ENCODE results near the gene LRPPRC.

DNA sequence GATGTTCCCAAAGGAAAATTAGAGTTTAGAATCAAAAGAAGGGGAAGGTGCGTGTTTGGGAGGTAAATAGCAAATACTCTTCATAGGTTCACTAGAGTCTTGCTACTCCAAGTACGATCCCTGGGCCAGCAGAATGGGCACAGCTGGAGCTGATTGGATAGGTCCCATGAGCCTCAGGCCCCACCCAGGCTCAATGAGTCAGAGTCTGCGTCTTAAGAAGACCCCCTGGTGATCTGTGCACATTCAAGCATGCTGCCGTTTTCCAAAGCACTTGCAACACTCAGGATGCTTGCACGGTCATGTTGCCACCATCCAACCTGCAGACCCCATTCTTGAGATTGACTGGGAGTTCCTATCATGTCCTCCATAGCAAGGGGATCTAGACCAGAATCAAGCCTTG is 116.5 kb downstream of the LRPPRC start:
- TF ChIP-seq EZH2 (IDR thresholded peaks at IDR 0.05) (no peak), EZH2phosphoT487 (IDR thresholded peaks at IDR 0.05) (no peak)
- TF ChIP-seq, protein P1, sequence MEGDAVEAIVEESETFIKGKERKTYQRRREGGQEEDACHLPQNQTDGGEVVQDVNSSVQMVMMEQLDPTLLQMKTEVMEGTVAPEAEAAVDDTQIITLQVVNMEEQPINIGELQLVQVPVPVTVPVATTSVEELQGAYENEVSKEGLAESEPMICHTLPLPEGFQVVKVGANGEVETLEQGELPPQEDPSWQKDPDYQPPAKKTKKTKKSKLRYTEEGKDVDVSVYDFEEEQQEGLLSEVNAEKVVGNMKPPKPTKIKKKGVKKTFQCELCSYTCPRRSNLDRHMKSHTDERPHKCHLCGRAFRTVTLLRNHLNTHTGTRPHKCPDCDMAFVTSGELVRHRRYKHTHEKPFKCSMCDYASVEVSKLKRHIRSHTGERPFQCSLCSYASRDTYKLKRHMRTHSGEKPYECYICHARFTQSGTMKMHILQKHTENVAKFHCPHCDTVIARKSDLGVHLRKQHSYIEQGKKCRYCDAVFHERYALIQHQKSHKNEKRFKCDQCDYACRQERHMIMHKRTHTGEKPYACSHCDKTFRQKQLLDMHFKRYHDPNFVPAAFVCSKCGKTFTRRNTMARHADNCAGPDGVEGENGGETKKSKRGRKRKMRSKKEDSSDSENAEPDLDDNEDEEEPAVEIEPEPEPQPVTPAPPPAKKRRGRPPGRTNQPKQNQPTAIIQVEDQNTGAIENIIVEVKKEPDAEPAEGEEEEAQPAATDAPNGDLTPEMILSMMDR (IDR thresholded peaks at IDR 0.05) = no peak

Measured in neural progenitor cell (in vitro differentiated cells).